T-helper 2 cell treated with Interferon-gamma antibody and Interleukin-4, amounts not matched to agents 5 μg/mL and 100 μg/mL, for 36 hours (primary cell): ENCODE measurements around the gene IL5RA.

Experiments used
- DNase-seq: peaks from one replicate; pipeline ENCODE4 v3.0.0; 2021; ENCODE audit warnings: low spot score
- H3K27ac Mint-ChIP-seq: one replicate; pipeline ENCODE4 v1.8.0; 2021; ENCODE audit warnings: mild to moderate bottlenecking, mixed read lengths
- H3K27me3 Mint-ChIP-seq: one replicate; pipeline ENCODE4 v1.8.0; 2021; ENCODE audit warnings: low read depth, mixed read lengths
- H3K36me3 Mint-ChIP-seq: one replicate; pipeline ENCODE4 v1.8.0; 2021; ENCODE audit warnings: low read depth, mixed read lengths
- H3K4me1 Mint-ChIP-seq: one replicate; pipeline ENCODE4 v1.8.0; 2021; ENCODE audit warnings: low read depth, mixed read lengths
- H3K4me3 Mint-ChIP-seq: one replicate; pipeline ENCODE4 v1.8.0; 2022; ENCODE audit warnings: mild to moderate bottlenecking, moderate library complexity, mixed read lengths
- H3K9me3 Mint-ChIP-seq: one replicate; pipeline ENCODE4 v1.8.0; 2021; ENCODE audit warnings: mixed read lengths

IL5RA gene

GRCh38 chr3:3089017-3089416 lies 21.2 kb downstream of the IL5RA start:
- Mint-ChIP-seq H3K9me3 (no peaks in the 10 kb centered on the region), H3K36me3 (no peaks in the 10 kb centered on the region), H3K27me3 (no peaks in the 10 kb centered on the region), H3K4me1 (no peaks in the 10 kb centered on the region), H3K27ac (no peak overlapping the region), H3K4me3 (no peak overlapping the region)
- DNase-seq = no peak

GRCh38 chr3:3087716-3088465 lies 22.3 kb downstream of the IL5RA start:
- Mint-ChIP-seq H3K27me3 (no peaks in the 10 kb centered on the region), H3K4me3 (no peak overlapping the region), H3K9me3 (no peaks in the 10 kb centered on the region), H3K4me1 (no peaks in the 10 kb centered on the region), H3K36me3 (no peaks in the 10 kb centered on the region), H3K27ac (no peak overlapping the region)
- DNase-seq = no peak

- no peak for DNase-seq
- H3K36me3 Mint-ChIP-seq = no peaks in the 10 kb centered on the region
- no peaks in the 10 kb centered on the region for H3K4me1 Mint-ChIP-seq
- H3K27me3 Mint-ChIP-seq = no peaks in the 10 kb centered on the region
- H3K4me3 Mint-ChIP-seq = no peak overlapping the region
- H3K9me3 Mint-ChIP-seq = no peaks in the 10 kb centered on the region
- no peak overlapping the region for H3K27ac Mint-ChIP-seq
These were observed 22.9 kb downstream of the IL5RA start for GRCh38 chr3:3087279-3087678.

- DNase-seq = no peak
- Mint-ChIP-seq H3K9me3 (no peaks in the 10 kb centered on the region), H3K36me3 (no peaks in the 10 kb centered on the region), H3K4me1 (no peaks in the 10 kb centered on the region), H3K4me3 (no peak overlapping the region), H3K27ac (no peak overlapping the region), H3K27me3 (no peaks in the 10 kb centered on the region)
These were observed 23.9 kb downstream of the IL5RA start for GRCh38 chr3:3086239-3086638.

- Mint-ChIP-seq H3K9me3 (no peaks in the 10 kb centered on the region), H3K36me3 (no peaks in the 10 kb centered on the region), H3K4me1 (no peaks in the 10 kb centered on the region), H3K27ac (no peak overlapping the region), H3K27me3 (no peaks in the 10 kb centered on the region), H3K4me3 (no peak overlapping the region)
- DNase-seq = no peak
These were observed 24.4 kb downstream of the IL5RA start for GRCh38 chr3:3085782-3086181.

- H3K4me1 Mint-ChIP-seq = no peaks in the 10 kb centered on the region
- no peak overlapping the region for H3K4me3 Mint-ChIP-seq
- no peaks in the 10 kb centered on the region for H3K27me3 Mint-ChIP-seq
- no peak for DNase-seq
- H3K36me3 Mint-ChIP-seq = no peaks in the 10 kb centered on the region
- no peaks in the 10 kb centered on the region for H3K9me3 Mint-ChIP-seq
- no peak overlapping the region for H3K27ac Mint-ChIP-seq
These were observed 25.3 kb downstream of the IL5RA start for GRCh38 chr3:3084890-3085289.

GRCh38 chr3:3082234-3082924 lies 27.8 kb downstream of the IL5RA start:
- Mint-ChIP-seq H3K4me3 (no peak overlapping the region), H3K4me1 (no peaks in the 10 kb centered on the region), H3K27ac (no peak overlapping the region), H3K9me3 (no peaks in the 10 kb centered on the region), H3K36me3 (no peaks in the 10 kb centered on the region), H3K27me3 (no peaks in the 10 kb centered on the region)
- no peak for DNase-seq

GRCh38 chr3:3081381-3082233 lies 28.6 kb downstream of the IL5RA start:
- no peak overlapping the region for H3K27ac Mint-ChIP-seq
- no peaks in the 10 kb centered on the region for H3K27me3 Mint-ChIP-seq
- no peaks in the 10 kb centered on the region for H3K4me1 Mint-ChIP-seq
- H3K4me3 Mint-ChIP-seq = no peak overlapping the region
- DNase-seq = no peak
- no peaks in the 10 kb centered on the region for H3K9me3 Mint-ChIP-seq
- H3K36me3 Mint-ChIP-seq = no peaks in the 10 kb centered on the region

- Mint-ChIP-seq H3K9me3 (no peaks in the 10 kb centered on the region), H3K27ac (no peak overlapping the region), H3K36me3 (no peaks in the 10 kb centered on the region), H3K4me1 (no peaks in the 10 kb centered on the region), H3K4me3 (no peak overlapping the region), H3K27me3 (no peaks in the 10 kb centered on the region)
- DNase-seq = no peak
These were observed 29.9 kb downstream of the IL5RA start for GRCh38 chr3:3080309-3080708.

GRCh38 chr3:3074551-3075257 lies 35.5 kb downstream of the IL5RA start:
- H3K4me1 Mint-ChIP-seq = no peaks in the 10 kb centered on the region
- H3K9me3 Mint-ChIP-seq = no peaks in the 10 kb centered on the region
- no peak overlapping the region for H3K4me3 Mint-ChIP-seq
- no peak for DNase-seq
- H3K27me3 Mint-ChIP-seq = no peaks in the 10 kb centered on the region
- H3K27ac Mint-ChIP-seq = no peak overlapping the region
- H3K36me3 Mint-ChIP-seq = no peaks in the 10 kb centered on the region

GRCh38 chr3:3071136-3071535 lies 39.0 kb downstream of the IL5RA start:
- Mint-ChIP-seq H3K27me3 (no peaks in the 10 kb centered on the region), H3K9me3 (no peaks in the 10 kb centered on the region), H3K36me3 (no peaks in the 10 kb centered on the region), H3K4me1 (no peaks in the 10 kb centered on the region), H3K4me3 (no peak overlapping the region), H3K27ac (no peak overlapping the region)
- no peak for DNase-seq

- Mint-ChIP-seq H3K9me3 (no peaks in the 10 kb centered on the region), H3K36me3 (no peaks in the 10 kb centered on the region), H3K4me3 (no peak overlapping the region), H3K4me1 (no peaks in the 10 kb centered on the region), H3K27ac (no peak overlapping the region), H3K27me3 (no peaks in the 10 kb centered on the region)
- no peak for DNase-seq
These were observed 40.5 kb downstream of the IL5RA start for GRCh38 chr3:3069723-3070122.

GRCh38 chr3:3068358-3068881 lies 41.8 kb downstream of the IL5RA start:
- DNase-seq = no peak
- Mint-ChIP-seq H3K9me3 (no peaks in the 10 kb centered on the region), H3K27ac (no peak overlapping the region), H3K4me1 (no peaks in the 10 kb centered on the region), H3K27me3 (no peaks in the 10 kb centered on the region), H3K4me3 (no peak overlapping the region), H3K36me3 (no peaks in the 10 kb centered on the region)
